HG03095 (cell line): ENCODE measurements around the gene NAA10.
A peak's percentile ranks its signal among the peaks of the same experiment; 100 is the strongest.

ENCODE experiments used
- ATAC-seq: cut with Tn5 transposase; IDR thresholded peaks from one replicate; pipeline ENCODE4 v1.9.1; 2021; ENCODE audit warnings: moderate library complexity; ENCODE audit not compliant: unreplicated experiment

Gene NAA10

DNA sequence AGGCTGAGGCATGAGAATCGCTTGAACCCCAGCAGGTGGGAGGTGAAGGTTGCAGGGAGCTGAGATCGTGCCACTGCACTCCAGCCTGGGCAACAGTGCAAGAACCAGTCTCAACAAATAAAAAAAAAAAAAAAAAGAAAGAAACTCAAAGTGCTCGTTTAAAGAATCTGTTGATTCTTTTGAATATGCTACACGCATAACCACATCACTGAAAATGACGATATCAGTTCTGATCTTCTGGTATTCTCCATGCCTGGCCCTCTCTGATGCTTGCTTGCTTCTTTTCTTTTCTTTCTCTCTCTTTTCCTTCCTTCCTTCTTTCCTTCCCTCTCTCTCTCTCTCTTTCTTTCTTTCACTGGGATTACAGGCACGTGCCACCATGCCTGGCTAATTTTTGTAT is 23.0 kb downstream of the NAA10 start:
- ATAC-seq, result no peak

DNA sequence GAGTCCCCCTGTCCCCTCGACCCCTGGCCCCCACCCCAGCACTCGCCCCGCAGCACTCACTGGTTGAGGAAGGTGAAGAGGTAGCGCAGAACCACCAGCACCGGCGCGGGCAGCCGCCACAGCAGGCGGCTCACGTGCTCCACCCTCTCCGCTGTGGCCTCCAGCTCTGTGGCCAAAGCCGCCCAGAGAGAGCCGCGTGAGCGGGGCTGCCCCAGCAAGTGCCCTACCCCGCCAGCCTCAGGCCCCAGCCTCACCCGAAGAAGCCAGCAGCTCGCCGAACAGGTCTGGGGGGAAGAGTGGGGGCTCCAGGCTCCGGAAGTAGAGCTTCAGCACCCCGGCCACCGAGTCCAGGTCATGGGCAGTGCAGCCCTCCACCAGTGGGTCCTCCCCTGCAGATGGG is 24.4 kb downstream of the NAA10 start:
- no peak for ATAC-seq

DNA sequence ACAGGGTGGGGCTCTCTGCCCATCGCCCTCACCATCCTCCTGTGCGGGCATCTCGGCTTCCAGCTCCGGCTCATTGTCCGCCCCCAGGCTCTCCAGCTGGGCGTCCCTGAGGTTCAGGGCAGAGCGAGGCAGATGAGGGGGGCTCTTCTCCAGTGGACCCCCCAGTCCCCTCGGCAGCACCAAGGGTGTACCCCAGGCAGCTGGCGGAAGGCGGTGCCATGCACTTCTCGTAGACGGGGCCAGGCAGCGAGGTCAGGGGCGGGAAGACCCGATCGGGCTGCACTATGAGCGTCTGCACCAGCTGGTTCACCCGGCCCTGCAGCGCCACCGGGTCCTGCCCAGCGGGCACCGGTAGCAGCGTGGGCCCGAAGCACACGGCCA is 24.9 kb downstream of the NAA10 start:
- ATAC-seq, result no peak

DNA sequence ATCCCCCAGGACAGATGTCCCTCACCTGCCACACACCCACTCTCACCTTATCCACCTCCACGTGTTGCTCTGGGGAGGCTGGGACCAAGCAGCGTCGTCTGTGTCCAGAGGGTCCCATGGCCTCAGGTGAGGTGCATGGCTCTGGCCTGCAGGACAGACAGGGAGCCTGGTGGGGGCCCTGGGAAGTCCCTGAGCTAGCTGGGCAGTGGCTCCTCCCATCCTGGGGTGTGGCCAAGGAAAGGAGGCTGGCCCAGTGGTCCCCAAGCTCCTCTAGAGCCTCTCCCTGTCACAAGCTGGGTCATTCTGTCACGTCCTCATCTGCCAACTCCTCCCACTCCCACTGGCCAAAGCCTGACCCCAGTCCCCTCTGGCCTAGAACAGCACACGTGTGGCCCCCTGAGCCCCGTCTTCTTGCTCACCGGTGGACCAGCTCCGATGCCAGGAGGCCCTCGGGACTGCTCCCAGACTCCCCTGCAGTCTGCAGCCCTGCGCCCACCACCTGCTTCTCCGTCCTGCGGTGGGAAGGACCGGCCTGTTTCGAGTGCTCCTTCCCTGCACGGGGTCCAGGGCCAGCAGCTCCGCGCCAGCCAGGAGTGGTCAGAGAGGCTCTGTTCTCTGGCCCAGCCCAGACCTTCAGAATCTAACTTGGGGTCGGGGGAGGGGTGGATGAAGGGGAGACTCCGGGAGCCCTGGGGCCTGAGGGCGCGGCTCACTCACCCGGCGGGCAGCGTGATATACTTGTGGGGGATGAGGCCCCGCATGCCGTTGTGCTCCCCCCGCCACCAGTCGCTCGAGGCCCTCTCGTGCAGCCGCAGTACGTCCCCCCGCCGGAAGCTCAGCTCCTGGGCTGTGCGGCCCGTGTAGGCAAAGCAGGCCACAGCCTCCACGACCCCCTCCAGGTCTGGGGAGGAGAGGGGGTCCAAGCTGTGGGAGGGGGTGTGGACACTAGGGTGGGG is 25.5 kb downstream of the NAA10 start:
- ATAC-seq, result no peak

DNA sequence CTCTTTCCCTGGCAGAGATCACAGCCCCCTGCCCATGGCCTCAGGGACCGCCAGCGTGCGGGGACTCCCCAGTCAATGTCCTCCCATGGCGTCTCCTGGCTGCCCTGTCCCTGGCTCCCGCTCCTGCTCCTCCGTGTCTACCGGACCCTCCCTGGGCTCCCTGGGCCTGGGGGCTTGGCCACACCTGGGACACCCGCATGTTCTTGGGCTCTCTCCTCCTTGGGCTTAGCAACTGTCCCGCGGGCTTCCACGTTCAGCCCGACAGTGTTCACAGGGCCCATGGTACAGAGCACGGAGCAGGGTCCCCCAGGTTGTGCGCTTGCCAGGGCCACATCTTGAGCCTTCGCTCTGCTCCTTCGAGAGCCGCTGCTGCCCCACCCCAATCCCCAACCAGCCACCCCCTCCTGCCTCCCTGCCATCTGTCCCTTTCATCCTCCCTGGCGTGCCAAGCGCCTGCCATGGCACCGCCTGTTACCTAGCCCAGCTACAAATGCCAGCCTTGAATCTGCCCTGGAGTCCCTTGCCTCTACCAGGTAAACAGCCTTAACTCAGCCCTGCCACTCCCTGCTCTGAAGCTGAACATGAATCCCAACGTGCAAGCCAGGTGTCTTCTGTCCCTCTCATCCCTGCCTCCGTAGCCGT is 26.5 kb downstream of the NAA10 start:
- no peak for ATAC-seq

DNA sequence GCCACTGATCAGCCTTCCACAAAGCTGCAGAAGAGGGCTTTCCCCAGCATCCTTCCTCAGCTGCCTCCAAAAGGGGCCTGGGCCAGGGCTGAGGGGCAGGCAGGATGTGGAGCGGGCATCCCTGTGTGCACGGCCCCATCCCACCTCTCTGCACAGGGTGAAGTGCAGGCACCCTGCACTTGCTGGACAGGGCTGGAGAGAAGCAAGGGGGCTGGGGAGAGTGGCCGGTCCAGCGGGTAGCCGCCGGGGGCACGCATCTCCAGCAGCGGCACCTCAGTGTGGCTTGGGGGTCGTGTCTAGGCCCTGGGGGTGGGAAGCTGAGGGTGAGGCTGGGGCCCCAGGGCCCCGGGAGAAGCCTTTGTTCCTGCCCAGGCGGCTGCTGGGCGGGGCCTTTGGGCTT is 27.4 kb downstream of the NAA10 start:
- no peak for ATAC-seq

DNA sequence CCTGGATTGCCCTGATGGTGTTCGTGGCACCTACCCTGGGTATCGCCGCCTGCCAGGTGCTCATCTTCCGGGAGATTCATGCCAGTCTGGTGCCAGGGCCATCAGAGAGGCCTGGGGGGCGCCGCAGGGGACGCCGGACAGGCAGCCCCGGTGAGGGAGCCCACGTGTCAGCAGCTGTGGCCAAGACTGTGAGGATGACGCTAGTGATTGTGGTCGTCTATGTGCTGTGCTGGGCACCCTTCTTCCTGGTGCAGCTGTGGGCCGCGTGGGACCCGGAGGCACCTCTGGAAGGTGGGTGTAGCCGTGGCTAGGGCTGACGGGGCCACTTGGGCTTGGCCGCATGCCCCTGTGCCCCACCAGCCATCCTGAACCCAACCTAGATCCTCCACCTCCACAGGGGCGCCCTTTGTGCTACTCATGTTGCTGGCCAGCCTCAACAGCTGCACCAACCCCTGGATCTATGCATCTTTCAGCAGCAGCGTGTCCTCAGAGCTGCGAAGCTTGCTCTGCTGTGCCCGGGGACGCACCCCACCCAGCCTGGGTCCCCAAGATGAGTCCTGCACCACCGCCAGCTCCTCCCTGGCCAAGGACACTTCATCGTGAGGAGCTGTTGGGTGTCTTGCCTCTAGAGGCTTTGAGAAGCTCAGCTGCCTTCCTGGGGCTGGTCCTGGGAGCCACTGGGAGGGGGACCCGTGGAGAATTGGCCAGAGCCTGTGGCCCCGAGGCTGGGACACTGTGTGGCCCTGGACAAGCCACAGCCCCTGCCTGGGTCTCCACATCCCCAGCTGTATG is 28.5 kb downstream of the NAA10 start:
- ATAC-seq, result no peak

DNA sequence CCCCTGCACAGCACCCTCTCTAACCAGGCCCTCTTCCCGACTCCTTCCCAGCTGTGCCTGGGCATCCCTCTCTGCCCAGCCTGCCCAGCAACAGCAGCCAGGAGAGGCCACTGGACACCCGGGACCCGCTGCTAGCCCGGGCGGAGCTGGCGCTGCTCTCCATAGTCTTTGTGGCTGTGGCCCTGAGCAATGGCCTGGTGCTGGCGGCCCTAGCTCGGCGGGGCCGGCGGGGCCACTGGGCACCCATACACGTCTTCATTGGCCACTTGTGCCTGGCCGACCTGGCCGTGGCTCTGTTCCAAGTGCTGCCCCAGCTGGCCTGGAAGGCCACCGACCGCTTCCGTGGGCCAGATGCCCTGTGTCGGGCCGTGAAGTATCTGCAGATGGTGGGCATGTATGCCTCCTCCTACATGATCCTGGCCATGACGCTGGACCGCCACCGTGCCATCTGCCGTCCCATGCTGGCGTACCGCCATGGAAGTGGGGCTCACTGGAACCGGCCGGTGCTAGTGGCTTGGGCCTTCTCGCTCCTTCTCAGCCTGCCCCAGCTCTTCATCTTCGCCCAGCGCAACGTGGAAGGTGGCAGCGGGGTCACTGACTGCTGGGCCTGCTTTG is 29.2 kb downstream of the NAA10 start:
- ATAC-seq, result no peak

DNA sequence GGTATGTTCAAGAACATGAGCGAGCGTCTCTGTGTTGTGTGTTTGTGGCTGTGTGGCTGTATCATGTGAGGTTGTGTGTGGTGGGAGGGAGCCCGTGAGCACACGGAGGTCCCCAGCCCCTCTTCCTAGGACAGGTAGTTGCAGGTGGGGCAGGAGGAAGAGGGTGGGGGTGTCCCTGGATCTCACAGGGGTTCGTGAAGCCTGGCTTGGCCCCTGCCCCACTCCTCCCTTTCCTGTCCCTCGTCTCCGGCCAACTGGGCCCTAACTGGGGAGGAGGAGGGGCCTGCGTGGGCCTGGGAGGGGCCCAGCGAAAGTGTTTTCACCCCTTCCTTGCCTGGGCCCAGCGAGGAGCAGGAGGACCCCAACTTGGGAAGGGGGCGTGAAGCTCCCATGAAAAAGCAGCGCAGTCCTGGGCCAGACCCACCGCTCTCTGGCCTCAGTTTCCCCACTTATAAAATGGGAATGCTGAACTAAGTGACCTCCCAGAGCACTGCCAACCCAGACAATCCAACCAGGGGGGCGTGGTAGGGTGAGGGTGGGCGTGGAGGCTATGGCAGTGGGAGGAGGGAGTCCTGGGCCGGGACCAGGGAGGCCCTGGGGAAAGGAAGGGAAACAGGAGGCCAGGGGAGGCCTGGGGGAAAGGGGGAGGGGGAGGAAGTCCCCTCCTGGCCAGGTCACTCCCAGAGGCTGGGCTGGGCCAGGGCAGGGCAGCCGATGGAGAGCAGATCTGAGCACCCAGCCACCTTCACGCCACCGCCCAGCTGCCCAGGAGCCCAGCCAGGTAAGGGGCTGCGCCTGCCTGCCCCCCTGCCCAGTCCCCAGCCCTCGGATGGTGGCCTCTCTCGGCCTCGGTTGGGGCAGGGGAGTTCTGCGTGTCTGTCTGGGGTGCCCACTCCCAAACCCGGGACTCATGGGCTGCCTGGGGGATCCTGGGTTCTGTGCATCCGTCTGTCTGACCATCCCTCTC is 30.6 kb downstream of the NAA10 start, which contains the start of gene AVPR2:
TSS of gene AVPR2 (plus strand) at position 683 of the 967 bp plus-strand sequence. CDS start 473 bp downstream, outside the sequence.
- no peak for ATAC-seq

DNA sequence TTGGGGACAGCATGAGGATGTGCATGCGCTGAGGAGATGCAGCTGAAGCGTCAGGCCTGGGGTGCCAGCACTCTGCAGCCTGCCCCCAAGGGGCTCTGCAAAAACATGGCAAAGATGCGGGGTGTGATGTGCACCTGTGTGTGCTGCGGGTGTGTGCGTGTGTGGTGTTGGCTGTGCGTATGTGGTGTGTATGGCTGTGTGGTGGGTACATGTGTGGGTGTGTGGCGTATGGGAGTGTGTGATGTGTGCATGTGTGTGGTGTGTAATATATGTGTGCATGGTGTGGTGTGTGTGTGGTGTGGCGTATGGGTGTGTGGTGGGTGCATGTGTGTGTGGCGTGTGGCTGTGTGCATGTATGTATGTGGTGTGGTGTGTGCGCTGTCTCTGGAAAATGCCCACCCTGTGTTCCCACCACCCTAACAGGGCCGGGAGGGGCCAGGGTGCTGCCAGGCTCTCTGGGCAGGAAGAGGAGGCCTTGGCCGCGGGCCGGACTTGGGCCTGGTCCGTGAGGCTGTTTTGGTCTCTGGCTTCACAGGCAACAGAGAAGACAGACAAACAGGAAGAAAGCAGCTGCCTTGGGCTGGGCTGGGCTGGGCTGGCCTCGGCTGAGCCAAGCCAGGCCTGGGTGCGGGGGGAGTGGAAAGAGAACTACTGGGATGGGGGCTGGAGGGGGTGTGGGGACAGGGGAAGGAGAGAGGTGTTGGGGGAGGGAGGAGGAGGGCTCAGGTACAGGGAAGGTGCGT is 31.4 kb downstream of the NAA10 start:
- no peak for ATAC-seq

DNA sequence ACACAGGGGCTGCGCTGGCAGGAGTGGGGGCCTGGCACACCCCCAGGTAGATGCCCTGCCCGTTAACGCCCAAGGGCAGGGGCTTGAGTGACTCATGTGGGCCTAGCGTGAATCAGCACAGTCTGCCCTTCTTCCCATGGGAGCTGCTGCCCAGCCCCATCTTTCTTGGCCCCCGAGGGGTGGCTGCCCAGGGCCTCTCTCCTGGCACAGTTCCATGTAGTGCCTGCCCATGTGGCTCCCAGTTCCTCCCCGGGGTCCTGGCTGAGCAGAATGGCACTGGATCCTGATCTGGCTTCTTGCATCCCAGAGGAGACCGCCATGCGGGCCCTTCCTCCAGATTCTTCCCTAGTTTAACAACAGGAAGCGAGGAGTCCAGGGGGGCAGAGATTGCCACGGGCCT is 32.5 kb downstream of the NAA10 start:
- ATAC-seq, result no peak

DNA sequence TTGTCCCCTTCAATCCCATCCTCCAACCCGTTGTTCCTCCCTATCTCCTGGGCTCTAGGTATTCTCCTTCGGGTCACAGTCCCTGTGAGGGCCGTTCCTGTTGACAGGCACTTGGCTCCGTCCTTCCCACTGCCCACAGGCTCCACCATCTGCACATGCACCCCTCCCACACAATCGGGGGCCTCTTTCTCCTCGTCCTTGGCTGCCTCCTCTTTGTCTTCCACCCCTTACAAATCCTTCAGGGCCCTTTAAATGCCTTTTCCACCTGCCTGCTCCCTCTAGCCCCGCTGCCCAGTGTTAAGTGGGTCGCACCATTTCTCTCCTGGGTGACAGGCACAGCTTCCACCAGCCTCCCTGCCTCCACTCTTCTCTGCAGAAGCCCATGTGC is 33.1 kb downstream of the NAA10 start:
- ATAC-seq, result no peak

DNA sequence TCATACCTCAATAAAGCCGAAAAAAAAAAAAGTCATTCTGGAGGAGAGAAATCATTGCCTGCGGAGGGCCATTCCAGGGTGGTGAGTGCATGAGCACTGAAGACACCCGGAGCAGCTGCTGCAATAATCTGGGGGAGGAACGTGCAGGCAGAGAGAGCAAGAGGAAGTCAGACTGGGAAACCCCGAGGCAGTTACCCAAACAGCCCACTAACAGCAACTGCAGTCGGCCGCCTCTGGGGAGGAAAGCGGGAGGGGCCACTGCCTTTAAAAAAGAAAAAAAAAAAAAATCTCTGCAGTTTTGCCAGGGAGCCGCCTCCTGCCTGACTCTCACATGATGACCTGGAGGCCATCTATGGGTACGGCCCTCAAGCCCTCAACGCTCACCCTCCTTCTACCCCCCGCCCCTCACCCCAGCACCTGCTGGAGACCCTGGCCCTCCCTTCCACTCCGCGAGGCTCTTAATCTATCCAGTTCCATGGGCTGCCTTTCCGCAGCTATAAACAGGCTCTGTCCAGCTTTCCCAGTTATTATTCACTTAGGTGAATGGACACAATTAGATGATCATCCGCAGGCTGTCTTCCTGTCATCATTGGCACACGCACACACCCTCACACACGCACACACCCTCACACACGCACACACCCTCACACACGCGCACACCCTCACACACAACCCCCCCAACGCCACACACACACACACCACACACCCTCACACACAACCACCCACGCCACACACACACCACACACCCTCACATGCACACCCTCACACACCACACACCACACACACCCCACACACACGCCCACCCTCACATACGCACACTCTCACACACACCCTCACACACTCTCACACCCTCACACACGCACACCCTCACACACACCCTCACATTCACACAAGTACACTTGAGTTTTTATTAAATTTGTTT is 33.7 kb downstream of the NAA10 start:
- peak; percentile 81 for ATAC-seq

DNA sequence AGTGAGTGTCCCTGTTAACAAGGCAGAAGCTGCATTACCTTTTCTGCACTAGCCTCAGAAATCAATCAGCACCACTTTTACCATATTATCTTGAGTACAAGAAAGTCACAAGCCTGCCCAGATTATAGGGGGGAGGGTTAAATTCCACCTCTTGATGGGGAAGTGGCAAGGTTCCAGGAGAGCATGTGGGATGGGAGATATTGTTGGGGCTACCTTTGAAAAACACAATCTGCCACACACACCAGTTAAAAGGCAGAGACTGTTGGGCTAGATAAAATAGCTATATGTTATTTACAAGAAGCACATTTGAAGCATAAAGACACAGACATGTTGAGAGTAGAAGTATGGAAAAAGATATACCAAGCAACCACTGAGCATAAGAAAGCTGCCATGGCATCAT is 36.9 kb downstream of the NAA10 start:
- no peak for ATAC-seq

DNA sequence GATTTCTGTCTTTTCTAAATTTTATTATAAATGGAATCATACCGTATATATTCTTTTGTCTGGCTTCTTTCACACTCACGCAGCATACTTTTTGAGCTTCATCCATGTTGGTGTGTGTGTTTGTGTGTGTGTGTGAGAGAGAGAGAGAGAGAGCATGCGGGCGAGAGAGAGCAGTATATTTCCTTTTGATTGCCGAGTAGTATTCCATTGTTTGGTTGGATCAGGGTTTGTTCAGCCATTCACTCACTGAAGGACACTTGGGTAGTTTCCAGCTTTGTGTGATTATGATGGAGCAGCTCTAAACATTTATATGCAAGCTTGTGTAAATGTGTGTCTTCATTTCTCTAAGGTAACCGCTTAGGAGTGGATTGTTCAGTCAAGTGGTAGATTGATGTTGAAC is 45.7 kb downstream of the NAA10 start:
- no peak for ATAC-seq

DNA sequence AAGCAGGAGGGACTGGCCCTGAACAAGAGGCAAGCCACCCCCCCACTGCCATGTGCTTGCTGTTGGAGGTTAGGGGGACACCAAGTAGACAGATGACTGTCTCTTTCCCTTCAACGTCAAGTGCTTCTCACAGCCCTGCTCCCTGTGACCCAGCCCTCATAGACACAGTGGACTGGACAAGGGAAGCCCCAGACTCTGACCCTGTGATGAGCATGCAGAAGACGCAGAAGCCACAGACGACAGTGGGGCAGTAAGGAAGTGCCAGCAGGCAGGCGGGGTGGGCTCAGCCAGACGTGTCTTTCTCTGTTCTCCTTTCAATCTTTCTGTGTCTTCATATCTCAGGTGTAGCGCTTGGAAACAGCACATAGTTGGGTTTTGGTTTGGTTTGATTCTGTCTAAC is 46.5 kb downstream of the NAA10 start:
- no peak for ATAC-seq

DNA sequence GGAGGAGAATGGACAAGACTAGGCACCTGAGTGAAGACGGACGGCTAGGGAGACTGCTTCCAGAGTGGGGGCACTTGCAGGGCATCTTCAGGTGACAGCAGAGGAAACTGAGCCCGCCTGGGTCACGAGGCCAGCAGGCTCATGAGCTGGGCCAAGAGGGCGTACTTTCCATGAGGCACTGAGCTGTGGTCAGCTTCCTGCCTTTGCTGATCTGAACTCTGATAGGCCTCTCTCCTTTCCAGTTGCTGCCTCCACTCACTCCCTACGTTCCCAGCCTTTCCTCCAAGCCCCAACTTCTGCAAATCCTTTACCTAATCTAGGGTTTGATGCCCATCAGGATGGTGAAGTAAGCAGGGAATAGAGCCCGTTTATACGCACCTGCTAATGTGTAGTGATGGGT is 47.5 kb downstream of the NAA10 start:
- no peak for ATAC-seq

DNA sequence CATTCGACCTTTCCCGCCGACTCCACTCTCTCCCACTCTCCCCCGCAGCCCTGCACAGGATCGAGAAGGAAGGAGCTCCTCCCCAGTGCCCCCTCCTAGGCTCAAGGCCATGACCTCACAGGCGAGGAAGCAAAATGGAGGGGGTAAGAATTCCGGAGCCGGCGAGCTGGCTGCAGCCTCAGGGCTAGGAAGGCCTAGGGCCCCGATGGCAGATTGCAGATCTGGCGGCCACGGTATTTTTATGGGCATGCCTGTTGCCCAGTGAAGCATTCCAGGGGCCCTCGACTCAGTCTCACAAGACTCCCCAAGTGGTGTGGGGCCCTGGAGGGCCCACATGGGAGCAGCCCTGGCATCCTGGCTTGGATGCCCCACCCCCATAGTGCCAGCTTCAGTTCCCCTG is 47.9 kb downstream of the NAA10 start:
- ATAC-seq, result no peak
